HCT116 (cell line): ENCODE measurements around the gene SPEN.

Experiments used
- CTCF ChIP-seq, 3 experiments: fragments of 200-600 bp in 1 of 3; sonication (generic) in 1 of 3; IDR thresholded peaks in 2 of 3; conservative IDR thresholded peaks in 1 of 3; 2 replicates each; pipeline ENCODE4 v1.5.1; 2012 to 2017; ENCODE audit warnings: low read depth in 2 of 3, low read length in 2 of 3, antibody characterized with exemption in 1 of 3, borderline replicate concordance in 1 of 3, control low read depth in 1 of 3, mild to moderate bottlenecking in 1 of 3, mixed read lengths in 1 of 3, mixed run types in 1 of 3, moderate library complexity in 1 of 3; ENCODE audit not compliant: insufficient read depth in 1 of 3
- FOSL1 ChIP-seq: IDR thresholded peaks from 2 replicates; pipeline ENCODE4 v1.6.1; 2012; ENCODE audit warnings: low read depth
- RAD21 ChIP-seq: IDR thresholded peaks from 2 replicates; pipeline ENCODE4 v1.6.1; 2012; ENCODE audit warnings: low read depth, mild to moderate bottlenecking

- TF ChIP-seq RAD21 (no peak), FOSL1 (no peak), CTCF (IDR thresholded peaks at IDR 0.05 in 2 of 3, conservative IDR thresholded peaks at IDR 0.05 in 1 of 3; ENCODE audit: borderline replicate concordance in 1 of 3, insufficient read depth in 1 of 3, low read depth in 2 of 3, low read length in 2 of 3) (no peak)
Observed at GRCh38 chr1:15804060-15804459, 43.4 kb upstream of the SPEN start.
